KMS-11 (cell line): ENCODE data around the gene POU2F3.

Source experiments
- H2AFZ ChIP-seq: fragments of 200-600 bp; sonication (generic); 2 replicates; pipeline ENCODE4 v1.6.1; 2016; ENCODE audit warnings: antibody characterized with exemption, mixed run types, low read depth
- H3K27ac ChIP-seq: fragments of 200-600 bp; sonication (generic); 2 replicates; pipeline ENCODE4 v1.6.1; 2016; ENCODE audit warnings: mild to moderate bottlenecking, mixed run types
- H3K27me3 ChIP-seq: fragments of 200-600 bp; sonication (generic); 2 replicates; pipeline ENCODE4 v1.6.1; 2017; ENCODE audit warnings: mild to moderate bottlenecking, low read depth, mixed run types, moderate library complexity; ENCODE audit not compliant: insufficient read depth
- H3K36me3 ChIP-seq: fragments of 200-600 bp; sonication (generic); 2 replicates; pipeline ENCODE4 v1.6.1; 2017; ENCODE audit warnings: mild to moderate bottlenecking, mixed run types; ENCODE audit not compliant: insufficient read depth
- H3K4me1 ChIP-seq: fragments of 200-600 bp; sonication (generic); 2 replicates; pipeline ENCODE4 v1.6.1; 2016; ENCODE audit warnings: mild to moderate bottlenecking, low read depth, mixed run types; ENCODE audit not compliant: poor library complexity, severe bottlenecking
- H3K4me2 ChIP-seq: fragments of 200-600 bp; sonication (generic); 2 replicates; pipeline ENCODE4 v1.7.0; 2016; ENCODE audit warnings: mild to moderate bottlenecking, mixed run types
- H3K4me3 ChIP-seq: fragments of 200-600 bp; sonication (generic); IDR thresholded peaks from 2 replicates; pipeline ENCODE4 v1.6.1; 2017; ENCODE audit warnings: low read depth, low read length, mixed read lengths; ENCODE audit not compliant: insufficient read depth
- H3K79me2 ChIP-seq: fragments of 200-600 bp; sonication (generic); 2 replicates; pipeline ENCODE4 v1.6.1; 2016; ENCODE audit warnings: low read depth, mixed run types; ENCODE audit not compliant: insufficient read depth
- H3K9ac ChIP-seq: fragments of 200-600 bp; sonication (generic); 2 replicates; pipeline ENCODE4 v1.6.1; 2016; ENCODE audit warnings: mild to moderate bottlenecking, mixed run types
- H4K20me1 ChIP-seq: fragments of 200-600 bp; sonication (generic); 2 replicates; pipeline ENCODE4 v1.6.1; 2016; ENCODE audit warnings: mild to moderate bottlenecking, mixed run types; ENCODE audit not compliant: insufficient read depth
- TF ChIP-seq, protein P1 (sequence below): fragments of 200-600 bp; sonication (generic); conservative IDR thresholded peaks from 2 replicates; pipeline ENCODE4 v1.6.1; 2017; ENCODE audit warnings: low read depth, mild to moderate bottlenecking, antibody characterized with exemption, low read length, moderate library complexity, mixed read lengths

POU2F3 gene

DNA sequence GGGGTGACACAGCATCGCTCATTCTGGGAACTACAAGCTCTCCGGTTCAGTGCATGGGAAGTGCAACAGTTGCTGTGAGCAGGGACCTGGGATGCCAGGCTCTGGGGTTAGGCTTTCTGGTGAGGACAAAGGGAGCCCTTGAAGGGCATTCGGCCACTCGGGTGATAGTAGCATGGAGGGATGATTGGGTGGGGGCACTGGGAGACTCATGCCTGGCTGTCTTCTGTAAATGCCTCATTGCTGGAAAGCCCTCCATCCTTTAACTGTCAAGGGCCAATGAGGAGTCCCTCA lies 19.2 kb upstream of the POU2F3 start:
- no peak overlapping the region for H3K4me3 ChIP-seq
- H3K27ac ChIP-seq = no peak overlapping the region
- no peaks in the 10 kb centered on the region for H3K27me3 ChIP-seq
- H3K4me1 ChIP-seq = peaks cover 9% of the 10 kb centered on the region
- H3K36me3 ChIP-seq = no peaks in the 10 kb centered on the region
- no peak overlapping the region for H2AFZ ChIP-seq
- TF ChIP-seq, protein P1, sequence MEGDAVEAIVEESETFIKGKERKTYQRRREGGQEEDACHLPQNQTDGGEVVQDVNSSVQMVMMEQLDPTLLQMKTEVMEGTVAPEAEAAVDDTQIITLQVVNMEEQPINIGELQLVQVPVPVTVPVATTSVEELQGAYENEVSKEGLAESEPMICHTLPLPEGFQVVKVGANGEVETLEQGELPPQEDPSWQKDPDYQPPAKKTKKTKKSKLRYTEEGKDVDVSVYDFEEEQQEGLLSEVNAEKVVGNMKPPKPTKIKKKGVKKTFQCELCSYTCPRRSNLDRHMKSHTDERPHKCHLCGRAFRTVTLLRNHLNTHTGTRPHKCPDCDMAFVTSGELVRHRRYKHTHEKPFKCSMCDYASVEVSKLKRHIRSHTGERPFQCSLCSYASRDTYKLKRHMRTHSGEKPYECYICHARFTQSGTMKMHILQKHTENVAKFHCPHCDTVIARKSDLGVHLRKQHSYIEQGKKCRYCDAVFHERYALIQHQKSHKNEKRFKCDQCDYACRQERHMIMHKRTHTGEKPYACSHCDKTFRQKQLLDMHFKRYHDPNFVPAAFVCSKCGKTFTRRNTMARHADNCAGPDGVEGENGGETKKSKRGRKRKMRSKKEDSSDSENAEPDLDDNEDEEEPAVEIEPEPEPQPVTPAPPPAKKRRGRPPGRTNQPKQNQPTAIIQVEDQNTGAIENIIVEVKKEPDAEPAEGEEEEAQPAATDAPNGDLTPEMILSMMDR = no peak
- no peaks in the 10 kb centered on the region for H4K20me1 ChIP-seq
- no peak overlapping the region for H3K9ac ChIP-seq
- no peaks in the 10 kb centered on the region for H3K79me2 ChIP-seq
- no peak overlapping the region for H3K4me2 ChIP-seq

GRCh38 chr11:120221115-120221752 lies 18.7 kb upstream of the POU2F3 start:
- Histone ChIP-seq H3K4me1 (peaks cover 9% of the 10 kb centered on the region), H3K79me2 (no peaks in the 10 kb centered on the region), H4K20me1 (no peaks in the 10 kb centered on the region), H3K4me2 (no peak overlapping the region; the same call in 1 of the 2 replicates), H2AFZ (no peak overlapping the region), H3K27ac (no peak overlapping the region), H3K36me3 (no peaks in the 10 kb centered on the region), H3K27me3 (no peaks in the 10 kb centered on the region), H3K9ac (no peak overlapping the region), H3K4me3 (no peak overlapping the region)
- TF ChIP-seq, protein P1 = no peak

- no peak overlapping the region for H3K27ac ChIP-seq
- H3K4me1 ChIP-seq = peaks cover 9% of the 10 kb centered on the region
- no peak overlapping the region for H3K4me2 ChIP-seq
- no peak overlapping the region for H2AFZ ChIP-seq
- no peaks in the 10 kb centered on the region for H4K20me1 ChIP-seq
- H3K4me3 ChIP-seq = no peak overlapping the region
- no peak overlapping the region for H3K9ac ChIP-seq
- TF ChIP-seq, protein P1 = no peak
- no peaks in the 10 kb centered on the region for H3K27me3 ChIP-seq
- H3K79me2 ChIP-seq = no peaks in the 10 kb centered on the region
- no peaks in the 10 kb centered on the region for H3K36me3 ChIP-seq
These were observed 17.0 kb upstream of the POU2F3 start for GRCh38 chr11:120222916-120223315.

- Histone ChIP-seq H4K20me1 (no peaks in the 10 kb centered on the region), H3K4me1 (peaks cover 9% of the 10 kb centered on the region), H3K4me3 (no peak overlapping the region), H3K27ac (no peak overlapping the region), H3K9ac (no peak overlapping the region), H3K36me3 (no peaks in the 10 kb centered on the region), H3K79me2 (no peaks in the 10 kb centered on the region), H3K27me3 (no peaks in the 10 kb centered on the region), H3K4me2 (no peak overlapping the region), H2AFZ (no peak overlapping the region)
- TF ChIP-seq, protein P1 = no peak
These were observed 16.1 kb upstream of the POU2F3 start for GRCh38 chr11:120223793-120224192.
